HEK293 (cell line): ENCODE measurements around the gene DGKB.

Experiments used
- CTCF ChIA-PET: fragments of 350-600 bp; formaldehyde crosslinking; extraction: SDS; loops from one replicate; lab custom pipeline; 2021; ENCODE audit warnings: antibody characterized with exemption; lab: Yijun Ruan, JAX
- POLR2A ChIA-PET: fragments of 300-600 bp; formaldehyde crosslinking; extraction: SDS; loops from one replicate; lab custom pipeline; 2020; ENCODE audit warnings: antibody characterized with exemption, inconsistent platforms; lab: Yijun Ruan, JAX
- H3K27ac ChIP-seq: fragments of 200-500 bp; sonication (Bioruptor generic); 2 replicates; pipeline ENCODE4 v1.5.1; 2014; ENCODE audit warnings: low read depth, low read length, control low read depth, inconsistent platforms; ENCODE audit errors: extremely low read depth
- H3K36me3 ChIP-seq, 2 experiments: fragments of 200-500 bp in 1 of 2; sonication (Bioruptor generic) in 1 of 2; 1 replicate in 1 of 2; 2 replicates in 1 of 2; pipeline ENCODE4 v1.5.1; 2014 to 2017; ENCODE audit warnings: inconsistent platforms in 2 of 2, low read length in 2 of 2; ENCODE audit not compliant: control insufficient read depth in 2 of 2, insufficient read depth in 1 of 2
- H3K4me1 ChIP-seq: fragments of 200-500 bp; sonication (Bioruptor generic); 2 replicates; pipeline ENCODE4 v1.5.1; 2014; ENCODE audit warnings: mild to moderate bottlenecking, low read length, inconsistent platforms; ENCODE audit not compliant: control insufficient read depth, insufficient read depth
- H3K4me3 ChIP-seq: 2 replicates; pipeline ENCODE4 v1.5.1; 2011; ENCODE audit warnings: low read depth, mild to moderate bottlenecking, control low read depth, low read length, moderate library complexity
- H3K9me3 ChIP-seq: fragments of 200-500 bp; sonication (Bioruptor generic); 2 replicates; pipeline ENCODE4 v1.5.1; 2014; ENCODE audit warnings: low read depth, low read length, inconsistent platforms; ENCODE audit not compliant: control insufficient read depth, insufficient read depth
- CTCF ChIP-seq: fragments of 450-650 bp; formaldehyde crosslinking; IDR thresholded peaks from 2 replicates; pipeline ENCODE4 v1.5.1; 2016; ENCODE audit warnings: missing biosample characterization, missing genetic modification characterization
- EGR2 ChIP-seq: fragments of 450-650 bp; formaldehyde crosslinking; IDR thresholded peaks from 2 replicates; pipeline ENCODE4 v1.5.1; 2016; ENCODE audit warnings: low read depth, missing biosample characterization, missing genetic modification characterization
- SCRT2 ChIP-seq: fragments of 450-650 bp; formaldehyde crosslinking; IDR thresholded peaks from 2 replicates; pipeline ENCODE4 v1.5.1; 2016; ENCODE audit warnings: missing biosample characterization, missing genetic modification characterization
- SETDB1 ChIP-seq: IDR thresholded peaks from one replicate; pipeline ENCODE4 v1.6.1; 2017; ENCODE audit warnings: mild to moderate bottlenecking, low read length, moderate library complexity, mixed read lengths; ENCODE audit not compliant: insufficient read length
- YY1 ChIP-seq: fragments of 450-650 bp; formaldehyde crosslinking; IDR thresholded peaks from 2 replicates; pipeline ENCODE4 v1.5.1; 2018; ENCODE audit warnings: missing biosample characterization, missing genetic modification characterization
- ZBTB11 ChIP-seq: fragments of 450-650 bp; formaldehyde crosslinking; conservative IDR thresholded peaks from 2 replicates; pipeline ENCODE4 v1.5.1; 2016; ENCODE audit warnings: low read depth, missing biosample characterization, missing genetic modification characterization
- ZBTB48 ChIP-seq: fragments of 450-650 bp; formaldehyde crosslinking; IDR thresholded peaks from 2 replicates; pipeline ENCODE4 v1.5.1; 2016; ENCODE audit warnings: missing biosample characterization, missing genetic modification characterization
- ZFP69B ChIP-seq: fragments of 450-650 bp; formaldehyde crosslinking; IDR thresholded peaks from 2 replicates; pipeline ENCODE4 v1.5.1; 2016; ENCODE audit warnings: missing biosample characterization, missing genetic modification characterization
- ZNF121 ChIP-seq: fragments of 450-650 bp; formaldehyde crosslinking; IDR thresholded peaks from 2 replicates; pipeline ENCODE4 v1.5.1; 2016; ENCODE audit warnings: missing biosample characterization, missing genetic modification characterization
- ZNF155 ChIP-seq: fragments of 450-650 bp; formaldehyde crosslinking; IDR thresholded peaks from 2 replicates; pipeline ENCODE4 v1.5.1; 2016; ENCODE audit warnings: missing biosample characterization, missing genetic modification characterization
- ZNF157 ChIP-seq: fragments of 450-650 bp; formaldehyde crosslinking; IDR thresholded peaks from 2 replicates; pipeline ENCODE4 v1.5.1; 2016; ENCODE audit warnings: missing biosample characterization, missing genetic modification characterization
- ZNF169 ChIP-seq: fragments of 450-650 bp; formaldehyde crosslinking; IDR thresholded peaks from 2 replicates; pipeline ENCODE4 v1.5.1; 2016; ENCODE audit warnings: missing biosample characterization, missing genetic modification characterization
- ZNF248 ChIP-seq: fragments of 450-650 bp; formaldehyde crosslinking; IDR thresholded peaks from 2 replicates; pipeline ENCODE4 v1.5.1; 2017; ENCODE audit warnings: missing biosample characterization, missing genetic modification characterization
- ZNF335 ChIP-seq: fragments of 450-650 bp; formaldehyde crosslinking; conservative IDR thresholded peaks from 2 replicates; pipeline ENCODE4 v1.5.1; 2016; ENCODE audit warnings: missing biosample characterization, missing genetic modification characterization
- ZNF423 ChIP-seq: fragments of 450-650 bp; formaldehyde crosslinking; IDR thresholded peaks from 2 replicates; pipeline ENCODE4 v1.5.1; 2016; ENCODE audit warnings: missing biosample characterization, missing genetic modification characterization
- ZNF548 ChIP-seq: fragments of 450-650 bp; formaldehyde crosslinking; IDR thresholded peaks from 2 replicates; pipeline ENCODE4 v1.5.1; 2016; ENCODE audit warnings: missing biosample characterization, missing genetic modification characterization
- ZNF580 ChIP-seq: fragments of 450-650 bp; formaldehyde crosslinking; IDR thresholded peaks from 2 replicates; pipeline ENCODE4 v1.5.1; 2016; ENCODE audit warnings: missing biosample characterization, missing genetic modification characterization
- ZNF600 ChIP-seq: fragments of 450-650 bp; formaldehyde crosslinking; IDR thresholded peaks from 2 replicates; pipeline ENCODE4 v1.5.1; 2016; ENCODE audit warnings: missing biosample characterization, missing genetic modification characterization
- ZNF626 ChIP-seq: fragments of 450-650 bp; sonication (Bioruptor Pico); formaldehyde crosslinking; IDR thresholded peaks from 2 replicates; pipeline ENCODE4 v1.5.1; 2018; ENCODE audit warnings: missing biosample characterization, missing genetic modification characterization, inconsistent platforms
- ZNF658 ChIP-seq: fragments of 450-650 bp; formaldehyde crosslinking; IDR thresholded peaks from 2 replicates; pipeline ENCODE4; 2016; ENCODE audit warnings: missing biosample characterization, missing genetic modification characterization
- ZNF670 ChIP-seq: fragments of 450-650 bp; formaldehyde crosslinking; IDR thresholded peaks from 2 replicates; pipeline ENCODE4 v1.5.1; 2016; ENCODE audit warnings: missing biosample characterization, missing genetic modification characterization, low read depth
- ZNF791 ChIP-seq: fragments of 450-650 bp; formaldehyde crosslinking; IDR thresholded peaks from 2 replicates; pipeline ENCODE4 v1.5.1; 2016; ENCODE audit warnings: missing biosample characterization, missing genetic modification characterization
- ZSCAN16 ChIP-seq: fragments of 450-650 bp; formaldehyde crosslinking; IDR thresholded peaks from 2 replicates; pipeline ENCODE4 v1.5.1; 2016; ENCODE audit warnings: missing biosample characterization, missing genetic modification characterization
- ZSCAN4 ChIP-seq: fragments of 450-650 bp; formaldehyde crosslinking; IDR thresholded peaks from 2 replicates; pipeline ENCODE4 v1.5.1; 2017; ENCODE audit warnings: missing biosample characterization, missing genetic modification characterization
- TF ChIP-seq, protein P1 (sequence below): IDR thresholded peaks from 2 replicates; pipeline ENCODE4 v1.6.1; 2011; ENCODE audit warnings: mild to moderate bottlenecking, low read depth, low read length, borderline replicate concordance
- TF ChIP-seq, protein P2 (sequence below): fragments of 450-650 bp; formaldehyde crosslinking; IDR thresholded peaks from 2 replicates; pipeline ENCODE4 v1.5.1; 2016; ENCODE audit warnings: missing biosample characterization, missing genetic modification characterization
- TF ChIP-seq, protein P3 (sequence below): fragments of 450-650 bp; formaldehyde crosslinking; IDR thresholded peaks from 2 replicates; pipeline ENCODE4 v1.5.1; 2016; ENCODE audit warnings: missing biosample characterization, missing genetic modification characterization

Gene DGKB

GRCh38 chr7:14503623-14504022, 398.9 kb downstream of the DGKB start:
- H3K27ac ChIP-seq: no peak overlapping the region
- POLR2A ChIA-PET: no interaction called here
- CTCF ChIA-PET: no interaction called here
- H3K36me3 ChIP-seq: no peaks in the 10 kb centered on the region
- TF ChIP-seq ZFP69B (tag by site-specific recombination) (no peak), ZNF248 (tag by site-specific recombination) (no peak), ZNF335 (tag by site-specific recombination) (no peak), ZNF157 (tag by site-specific recombination) (no peak), ZNF169 (tag by site-specific recombination) (no peak), ZNF791 (tag by site-specific recombination) (no peak), ZNF580 (tag by site-specific recombination) (no peak), ZSCAN16 (no peak), ZNF670 (tag by site-specific recombination) (no peak), CTCF (no peak), ZBTB48 (tag by site-specific recombination) (no peak), ZBTB11 (tag by site-specific recombination) (no peak), SETDB1 (no peak)
- TF ChIP-seq, protein P1, sequence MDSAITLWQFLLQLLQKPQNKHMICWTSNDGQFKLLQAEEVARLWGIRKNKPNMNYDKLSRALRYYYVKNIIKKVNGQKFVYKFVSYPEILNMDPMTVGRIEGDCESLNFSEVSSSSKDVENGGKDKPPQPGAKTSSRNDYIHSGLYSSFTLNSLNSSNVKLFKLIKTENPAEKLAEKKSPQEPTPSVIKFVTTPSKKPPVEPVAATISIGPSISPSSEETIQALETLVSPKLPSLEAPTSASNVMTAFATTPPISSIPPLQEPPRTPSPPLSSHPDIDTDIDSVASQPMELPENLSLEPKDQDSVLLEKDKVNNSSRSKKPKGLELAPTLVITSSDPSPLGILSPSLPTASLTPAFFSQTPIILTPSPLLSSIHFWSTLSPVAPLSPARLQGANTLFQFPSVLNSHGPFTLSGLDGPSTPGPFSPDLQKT: no peak
- no peak overlapping the region for H3K4me3 ChIP-seq
- H3K9me3 ChIP-seq: no peaks in the 10 kb centered on the region; the same call in 1 of the 2 replicates
- H3K4me1 ChIP-seq: no peaks in the 10 kb centered on the region

DNA sequence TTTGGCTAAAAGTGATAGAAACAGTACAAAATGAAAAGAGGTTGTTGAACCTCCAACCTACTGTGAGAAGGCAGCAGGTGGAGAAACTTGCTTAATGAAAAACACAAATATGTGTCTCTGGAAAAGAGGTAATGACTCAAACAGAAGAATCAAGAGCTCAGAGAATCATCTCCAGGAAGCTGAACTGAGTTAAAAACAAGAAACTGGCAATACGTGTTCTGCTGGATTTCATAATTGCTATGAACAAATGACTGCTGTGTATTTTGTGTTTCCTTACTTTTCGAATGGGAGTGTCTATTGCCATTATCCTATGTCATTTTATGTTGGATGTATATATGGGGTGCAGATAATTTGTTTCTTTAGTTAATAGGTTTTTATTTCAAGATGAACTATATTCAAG, 401.1 kb downstream of the DGKB start:
- Histone ChIP-seq H3K27ac (no peak overlapping the region), H3K36me3 (no peaks in the 10 kb centered on the region), H3K4me1 (no peaks in the 10 kb centered on the region), H3K9me3 (no peaks in the 10 kb centered on the region; the same call in 1 of the 2 replicates), H3K4me3 (no peak overlapping the region)
- ChIA-PET POLR2A (no interaction called here), CTCF (no interaction called here)
- TF ChIP-seq ZNF600: no peak
- no peak for TF ChIP-seq ZNF423
- TF ChIP-seq, protein P2, sequence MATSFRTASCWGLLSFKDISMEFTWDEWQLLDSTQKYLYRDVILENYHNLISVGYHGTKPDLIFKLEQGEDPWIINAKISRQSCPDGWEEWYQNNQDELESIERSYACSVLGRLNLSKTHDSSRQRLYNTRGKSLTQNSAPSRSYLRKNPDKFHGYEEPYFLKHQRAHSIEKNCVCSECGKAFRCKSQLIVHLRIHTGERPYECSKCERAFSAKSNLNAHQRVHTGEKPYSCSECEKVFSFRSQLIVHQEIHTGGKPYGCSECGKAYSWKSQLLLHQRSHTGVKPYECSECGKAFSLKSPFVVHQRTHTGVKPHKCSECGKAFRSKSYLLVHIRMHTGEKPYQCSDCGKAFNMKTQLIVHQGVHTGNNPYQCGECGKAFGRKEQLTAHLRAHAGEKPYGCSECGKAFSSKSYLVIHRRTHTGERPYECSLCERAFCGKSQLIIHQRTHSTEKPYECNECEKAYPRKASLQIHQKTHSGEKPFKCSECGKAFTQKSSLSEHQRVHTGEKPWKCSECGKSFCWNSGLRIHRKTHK (tag by site-specific recombination): no peak
- no peak for TF ChIP-seq ZNF658 (tag by site-specific recombination)
- TF ChIP-seq, protein P3, sequence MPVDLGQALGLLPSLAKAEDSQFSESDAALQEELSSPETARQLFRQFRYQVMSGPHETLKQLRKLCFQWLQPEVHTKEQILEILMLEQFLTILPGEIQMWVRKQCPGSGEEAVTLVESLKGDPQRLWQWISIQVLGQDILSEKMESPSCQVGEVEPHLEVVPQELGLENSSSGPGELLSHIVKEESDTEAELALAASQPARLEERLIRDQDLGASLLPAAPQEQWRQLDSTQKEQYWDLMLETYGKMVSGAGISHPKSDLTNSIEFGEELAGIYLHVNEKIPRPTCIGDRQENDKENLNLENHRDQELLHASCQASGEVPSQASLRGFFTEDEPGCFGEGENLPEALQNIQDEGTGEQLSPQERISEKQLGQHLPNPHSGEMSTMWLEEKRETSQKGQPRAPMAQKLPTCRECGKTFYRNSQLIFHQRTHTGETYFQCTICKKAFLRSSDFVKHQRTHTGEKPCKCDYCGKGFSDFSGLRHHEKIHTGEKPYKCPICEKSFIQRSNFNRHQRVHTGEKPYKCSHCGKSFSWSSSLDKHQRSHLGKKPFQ (tag by site-specific recombination): no peak
- no peak for TF ChIP-seq ZNF548 (tag by site-specific recombination)
- TF ChIP-seq EGR2 (tag by site-specific recombination): no peak
- TF ChIP-seq ZNF121 (tag by site-specific recombination): no peak
- TF ChIP-seq ZNF791 (tag by site-specific recombination): no peak
- TF ChIP-seq ZNF626 (tag by site-specific recombination): no peak
- TF ChIP-seq SCRT2 (tag by site-specific recombination): no peak
- no peak for TF ChIP-seq YY1
- TF ChIP-seq ZNF155 (tag by site-specific recombination): no peak
- TF ChIP-seq ZSCAN4: no peak
